Midbrain (tissue), 1 donor: Measurements from ENCODE around the gene CD2BP2.
"Not testable (repeated sequence)": the region's sequence is repeated elsewhere in the genome, so short reads cannot be mapped to it uniquely, and the experiment has no call there.

ENCODE experiments used
- DNase-seq: peaks from one replicate; lab custom pipeline; 2025; lab: John Stamatoyannopoulos, UW

The CD2BP2 gene

DNA sequence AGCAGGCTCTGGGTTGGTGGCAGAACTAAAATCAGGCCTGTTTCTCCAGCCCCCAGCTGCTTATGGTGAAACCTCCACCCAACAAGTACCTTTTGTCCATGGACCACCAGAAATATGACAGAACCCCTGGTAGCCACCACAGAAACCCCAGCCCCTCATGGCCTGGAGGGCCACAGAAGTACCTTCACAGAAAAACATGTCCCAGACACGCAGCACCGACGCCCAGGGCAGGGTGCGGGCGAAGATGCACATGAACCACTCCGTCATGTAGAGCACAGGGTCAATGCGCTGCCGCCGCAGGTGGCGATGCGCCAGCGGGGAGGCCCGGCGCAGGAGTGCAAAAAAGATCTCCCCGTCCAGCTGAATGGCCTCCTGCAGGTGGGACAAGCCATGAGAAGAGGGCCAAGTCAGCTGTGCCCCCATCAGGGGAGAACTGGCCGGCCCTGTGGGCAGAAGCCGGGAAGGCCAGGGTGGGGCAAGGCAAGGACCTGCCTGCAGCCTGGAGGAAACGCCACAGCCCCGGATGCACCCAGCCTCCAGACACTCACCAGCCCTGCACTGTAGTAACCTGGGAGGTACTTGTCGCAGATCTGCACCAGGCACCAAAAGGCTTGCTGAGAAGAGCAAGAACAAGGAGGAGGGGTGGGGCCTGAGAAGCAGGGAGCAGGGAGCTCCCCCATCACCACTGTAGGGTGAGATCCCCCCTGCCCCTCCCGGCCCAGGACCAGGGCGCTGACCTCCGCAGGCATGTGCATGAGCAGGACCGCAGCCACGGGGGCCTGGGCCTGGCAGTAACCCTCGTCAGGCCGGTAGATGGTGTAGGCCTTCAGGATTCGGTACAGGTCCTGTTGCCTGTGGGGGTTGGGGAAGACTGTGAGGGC is 4.1 kb upstream of the CD2BP2 start:
- DNase-seq, result no peak

DNA sequence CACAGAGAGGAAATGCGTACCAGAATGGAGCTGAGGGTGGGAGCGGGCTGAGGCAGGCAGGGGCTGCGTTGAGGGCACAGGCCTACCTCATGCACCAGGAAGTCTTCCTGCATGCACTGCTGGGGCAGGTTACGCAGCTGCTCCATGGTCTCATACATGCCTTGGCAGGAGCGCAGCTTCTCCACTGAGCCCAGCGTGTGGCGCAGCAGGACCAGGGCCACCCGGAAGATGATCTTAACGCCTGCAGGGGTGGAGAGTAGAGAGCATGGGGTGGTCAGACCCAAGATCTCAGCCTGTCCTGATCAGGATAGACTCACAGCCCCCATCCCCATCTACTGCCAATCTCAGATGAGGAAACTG is 3.4 kb upstream of the CD2BP2 start:
- no peak for DNase-seq

- no peak for DNase-seq
Measured at GRCh38 chr16:30357715-30358576, 2.8 kb upstream of the CD2BP2 start.

- no peak for DNase-seq
Measured at GRCh38 chr16:30357085-30357714, 2.1 kb upstream of the CD2BP2 start.

DNA sequence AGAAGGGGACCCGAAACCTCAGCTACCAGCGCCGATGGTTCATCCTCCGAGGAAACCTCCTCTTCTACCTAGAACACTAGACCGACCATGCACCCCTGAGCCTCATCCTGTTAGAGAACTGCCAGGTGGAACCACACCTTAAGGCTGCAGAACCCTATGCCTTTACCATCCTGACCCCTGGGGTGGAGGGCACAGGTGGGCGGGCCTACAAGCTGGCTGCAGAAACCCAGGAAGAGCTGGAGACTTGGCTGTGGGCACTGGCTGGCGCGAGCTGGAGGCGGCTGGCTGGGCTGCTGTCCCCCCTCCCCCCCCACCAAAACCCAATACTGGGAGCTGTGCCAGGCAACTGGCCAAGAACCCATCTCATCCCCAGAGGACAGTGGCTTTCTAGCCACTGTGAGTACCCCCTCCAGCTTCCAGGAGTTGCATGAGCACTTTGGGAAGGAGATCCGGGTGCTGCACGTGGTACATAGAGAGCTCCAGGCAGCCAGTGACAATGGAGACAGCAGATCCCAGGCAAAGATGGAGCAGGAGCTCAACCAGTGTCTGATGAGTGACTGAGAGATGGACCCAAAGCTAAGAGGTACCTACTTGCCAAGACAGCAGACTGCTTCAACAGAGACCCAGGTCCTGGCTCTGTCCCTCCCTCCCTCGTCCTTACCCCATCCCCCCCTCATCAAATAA is 1.4 kb upstream of the CD2BP2 start:
- DNase-seq, result peak; percentile 28

GRCh38 chr16:30355954-30356308 is 823 bp upstream of the CD2BP2 start:
- DNase-seq, result no peak

DNA sequence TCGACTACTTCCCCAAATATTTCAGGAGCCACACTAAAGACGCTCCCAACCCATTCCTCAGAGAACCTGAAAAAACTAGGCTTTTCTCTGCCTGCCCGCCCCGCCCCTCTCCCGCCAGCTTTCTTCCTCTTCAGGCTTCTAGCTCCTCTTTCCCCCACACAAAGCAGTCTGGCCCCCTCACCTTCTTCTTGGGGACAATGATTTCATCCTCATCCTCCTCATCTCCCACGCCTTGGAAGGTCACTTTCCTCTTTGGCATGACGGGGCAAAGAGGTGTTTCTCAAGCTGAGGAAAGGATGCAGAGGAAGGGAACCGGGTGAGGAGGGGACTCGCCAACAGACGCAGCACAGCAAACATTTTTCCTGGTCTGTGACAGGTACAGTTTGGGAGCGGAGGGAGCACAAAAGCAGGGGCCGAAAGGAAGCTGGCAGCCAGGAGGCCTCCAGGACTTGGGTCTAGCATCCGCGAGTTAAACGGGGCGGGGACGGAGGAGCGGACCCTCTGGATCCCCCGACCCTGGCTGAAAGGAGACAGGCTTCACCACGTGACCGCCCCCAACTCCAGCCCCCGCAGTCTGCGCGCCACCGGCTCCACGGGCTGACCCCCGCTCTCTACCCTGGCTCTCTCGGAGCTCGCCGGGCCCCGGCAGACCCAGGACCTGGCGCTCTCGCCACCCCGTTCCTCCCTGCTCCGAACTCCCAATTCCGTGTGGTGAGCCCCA is 525 bp downstream of the CD2BP2 start:
- DNase-seq, result no peak

GRCh38 chr16:30353438-30354129 is 1.5 kb downstream of the CD2BP2 start:
- no peak for DNase-seq

GRCh38 chr16:30352488-30353401 is 2.4 kb downstream of the CD2BP2 start:
- no peak for DNase-seq

DNA sequence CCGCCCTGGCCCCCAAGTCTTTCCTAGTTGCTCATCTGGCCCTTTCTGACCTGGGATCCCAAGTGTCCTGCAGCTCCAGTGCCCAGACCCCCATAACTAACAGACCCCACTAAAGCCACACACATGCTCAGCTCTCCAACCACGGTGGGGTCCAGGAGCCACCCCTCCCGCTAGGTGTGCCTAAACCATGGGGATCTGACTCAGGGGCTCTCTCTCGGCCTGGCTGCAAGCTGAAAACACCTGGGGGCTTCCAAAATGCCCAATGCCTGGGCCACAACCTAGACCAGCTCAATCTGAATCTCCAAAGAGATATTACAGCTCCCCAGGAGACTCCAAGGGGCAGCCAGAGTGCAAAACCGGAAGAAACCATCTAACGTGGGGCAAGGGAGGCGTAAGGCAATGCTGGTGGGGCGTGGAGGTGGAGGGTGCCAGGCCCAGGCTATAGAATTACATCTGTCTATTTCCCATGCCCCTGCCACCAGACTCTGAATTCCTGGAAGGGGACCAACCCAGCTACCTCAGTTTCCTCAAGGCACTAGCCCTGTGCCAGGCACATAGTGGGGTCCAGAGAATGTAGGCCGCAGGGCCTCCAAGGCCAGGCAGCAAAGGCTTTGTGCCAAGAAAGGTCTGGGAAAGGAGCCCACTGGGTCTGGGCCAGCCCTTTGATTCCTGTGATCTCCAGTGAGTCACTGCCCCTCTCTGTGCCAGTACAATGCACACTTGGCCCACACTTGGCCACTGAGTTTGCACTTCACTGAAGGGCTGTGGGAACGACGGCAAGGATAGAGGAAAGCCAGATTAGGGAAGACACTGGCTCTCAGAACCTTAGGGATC is 3.3 kb downstream of the CD2BP2 start:
- DNase-seq, result peak; percentile 86

- DNase-seq, result no peak
Measured at GRCh38 chr16:30351001-30351441, 4.1 kb downstream of the CD2BP2 start.

DNA sequence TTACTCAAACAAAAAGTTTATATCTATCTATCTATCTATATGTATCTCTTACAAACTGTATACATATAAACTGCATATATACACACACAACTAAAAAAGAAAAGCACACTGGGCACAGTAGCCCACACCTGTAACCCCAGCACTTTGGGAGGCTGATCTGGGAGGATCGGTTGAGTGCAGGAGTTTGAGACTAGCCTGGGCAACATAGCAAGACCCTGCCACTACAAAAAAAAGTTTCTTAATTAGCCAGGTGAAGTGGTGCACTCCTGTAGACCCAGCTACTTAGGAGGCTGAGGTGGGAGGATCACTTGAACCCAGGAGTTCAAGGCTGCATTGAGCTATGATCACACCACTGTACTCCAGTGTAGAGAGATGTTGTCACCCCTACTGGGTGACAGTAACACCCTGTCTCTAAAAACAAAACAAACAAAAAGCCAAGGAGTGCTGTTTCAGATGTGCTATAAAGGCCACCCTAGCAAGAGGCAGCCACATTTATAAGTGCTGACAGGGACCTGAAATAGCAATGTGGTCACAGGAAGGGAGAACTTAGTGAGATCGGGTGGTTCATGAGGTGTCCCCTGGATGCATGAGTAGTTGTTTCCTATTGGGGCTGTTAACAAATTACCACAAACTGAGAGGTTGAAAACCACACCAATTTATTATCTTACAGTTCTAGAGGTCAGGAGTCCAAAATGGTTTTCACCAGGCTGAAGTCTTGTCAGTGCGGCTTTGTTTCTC is 4.8 kb downstream of the CD2BP2 start:
- no peak for DNase-seq

GRCh38 chr16:30349675-30350074 is 5.4 kb downstream of the CD2BP2 start:
- DNase-seq, result no peak

DNA sequence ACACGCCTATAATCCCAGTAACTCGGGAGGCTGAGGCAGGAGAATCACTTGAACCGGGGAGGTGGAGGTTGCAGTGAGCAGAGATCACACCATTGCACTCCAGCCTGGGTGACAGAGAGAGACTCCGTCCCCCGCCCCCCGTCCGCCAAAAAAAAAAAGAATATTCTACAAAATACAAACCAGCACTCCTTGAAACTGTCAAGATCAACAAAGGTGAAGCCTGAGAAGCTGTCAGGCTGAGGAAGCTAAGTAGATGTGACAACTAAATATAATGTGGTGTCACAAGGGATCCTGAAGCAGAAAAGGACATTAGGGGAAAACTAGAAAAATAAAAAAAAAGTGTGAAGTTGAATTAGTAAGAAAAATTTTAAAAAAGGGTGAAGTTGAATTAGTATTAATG is 6.2 kb downstream of the CD2BP2 start:
- no peak for DNase-seq

DNA sequence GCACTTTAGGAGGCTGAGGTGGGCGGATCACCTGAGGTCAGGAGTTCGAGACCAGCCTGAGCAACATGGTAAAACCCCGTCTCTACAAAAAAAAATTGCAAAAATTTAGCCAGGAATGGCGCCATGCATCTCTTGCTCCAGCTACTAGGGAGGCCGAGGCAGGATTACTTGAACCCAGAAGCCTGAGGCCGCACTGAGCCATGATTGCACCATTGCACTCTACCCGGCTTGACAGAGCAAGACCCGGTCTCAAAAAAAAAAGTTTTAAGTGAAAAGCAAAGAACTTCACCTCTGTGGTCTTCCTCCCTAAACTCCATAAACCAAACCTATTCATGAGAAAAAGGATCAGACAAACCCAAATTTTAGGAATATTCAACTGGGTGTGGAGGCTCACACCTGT is 7.0 kb downstream of the CD2BP2 start:
- DNase-seq, result no peak

- no peak for DNase-seq
Measured at GRCh38 chr16:30346286-30346685, 8.8 kb downstream of the CD2BP2 start.

GRCh38 chr16:30343491-30343820 is 11.7 kb downstream of the CD2BP2 start:
- not testable (repeated sequence) for DNase-seq
